DOHH2 (cell line): ENCODE results near the gene TMEM123.

Experiments used
- EZH2phosphoT487 ChIP-seq: fragments of 200-600 bp; sonication (generic); IDR thresholded peaks from 2 replicates; pipeline ENCODE4 v1.6.1; 2017; ENCODE audit warnings: borderline replicate concordance, mild to moderate bottlenecking, antibody characterized with exemption, low read length, moderate library complexity, mixed read lengths
- TF ChIP-seq, protein P1 (sequence below): fragments of 200-600 bp; sonication (generic); IDR thresholded peaks from one replicate; pipeline ENCODE4 v1.5.1; 2014; ENCODE audit warnings: antibody characterized with exemption, mild to moderate bottlenecking, low read depth, low read length; ENCODE audit not compliant: poor library complexity, severe bottlenecking

DNA sequence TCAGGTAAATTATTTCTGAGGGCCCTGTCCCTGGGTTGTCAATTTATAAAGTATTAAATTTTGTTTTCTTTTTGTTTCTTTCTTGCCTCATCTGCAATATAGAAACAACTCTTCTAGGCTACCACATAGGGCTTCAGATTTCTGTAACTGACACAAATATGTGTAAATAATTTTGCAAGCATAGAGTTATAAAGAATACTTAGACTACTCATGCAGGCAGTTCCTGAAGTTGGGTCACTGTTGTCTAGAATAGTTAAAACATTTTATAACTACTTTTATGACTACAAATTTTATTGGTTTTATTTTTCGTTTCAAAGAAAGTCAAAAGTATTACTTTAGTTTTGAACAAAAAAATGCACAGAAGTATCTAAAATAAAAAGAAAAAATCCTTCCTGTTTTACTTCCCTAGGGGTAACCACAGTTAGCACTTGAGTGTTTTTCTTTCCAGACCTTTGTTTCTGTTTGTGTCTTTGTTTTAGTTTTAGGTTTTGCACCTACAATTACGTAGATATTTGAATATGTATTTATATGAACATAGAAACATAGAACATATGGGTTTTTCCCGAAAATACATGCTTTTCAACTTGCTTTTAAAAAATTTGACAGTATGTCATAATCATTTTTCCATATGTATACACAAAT lies 12.4 kb upstream of the TMEM123 start:
- TF ChIP-seq, protein P1, sequence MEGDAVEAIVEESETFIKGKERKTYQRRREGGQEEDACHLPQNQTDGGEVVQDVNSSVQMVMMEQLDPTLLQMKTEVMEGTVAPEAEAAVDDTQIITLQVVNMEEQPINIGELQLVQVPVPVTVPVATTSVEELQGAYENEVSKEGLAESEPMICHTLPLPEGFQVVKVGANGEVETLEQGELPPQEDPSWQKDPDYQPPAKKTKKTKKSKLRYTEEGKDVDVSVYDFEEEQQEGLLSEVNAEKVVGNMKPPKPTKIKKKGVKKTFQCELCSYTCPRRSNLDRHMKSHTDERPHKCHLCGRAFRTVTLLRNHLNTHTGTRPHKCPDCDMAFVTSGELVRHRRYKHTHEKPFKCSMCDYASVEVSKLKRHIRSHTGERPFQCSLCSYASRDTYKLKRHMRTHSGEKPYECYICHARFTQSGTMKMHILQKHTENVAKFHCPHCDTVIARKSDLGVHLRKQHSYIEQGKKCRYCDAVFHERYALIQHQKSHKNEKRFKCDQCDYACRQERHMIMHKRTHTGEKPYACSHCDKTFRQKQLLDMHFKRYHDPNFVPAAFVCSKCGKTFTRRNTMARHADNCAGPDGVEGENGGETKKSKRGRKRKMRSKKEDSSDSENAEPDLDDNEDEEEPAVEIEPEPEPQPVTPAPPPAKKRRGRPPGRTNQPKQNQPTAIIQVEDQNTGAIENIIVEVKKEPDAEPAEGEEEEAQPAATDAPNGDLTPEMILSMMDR, result no peak
- TF ChIP-seq EZH2phosphoT487, result no peak
